Brain microvascular endothelial cell (primary cell): Measurements from ENCODE around the gene GAPT.

Experiments
- DNase-seq: peaks from one replicate; pipeline ENCODE4 v3.0.0-alpha.2; 2020
- H3K27ac ChIP-seq: fragments of 250-450 bp; sonication (Bioruptor Pico); 2 replicates; pipeline ENCODE4 v1.5.1; 2020; ENCODE audit warnings: mild to moderate bottlenecking, moderate library complexity
- H3K27me3 ChIP-seq: fragments of 250-450 bp; sonication (Bioruptor Pico); replicated peaks from 2 replicates; pipeline ENCODE4 v1.5.1; 2020; ENCODE audit warnings: mild to moderate bottlenecking
- H3K36me3 ChIP-seq: fragments of 250-450 bp; sonication (Bioruptor Pico); replicated peaks from 2 replicates; pipeline ENCODE4 v1.5.1; 2020; ENCODE audit warnings: mild to moderate bottlenecking
- H3K4me3 ChIP-seq: 2 replicates; pipeline ENCODE4 v1.5.1; 2011; ENCODE audit warnings: low read depth, mild to moderate bottlenecking, control low read depth, low read length, moderate library complexity
- CTCF ChIP-seq: IDR thresholded peaks from 2 replicates; pipeline ENCODE4 v1.5.1; 2011; ENCODE audit warnings: low read depth, mild to moderate bottlenecking, moderate library complexity, low read length, control low read depth, inconsistent platforms; ENCODE audit errors: missing control alignments
- in situ Hi-C: cut with HindIII; loops from 2 replicates; pipeline ENCODE4 v1.10.0; 2017; ENCODE audit warnings: low sequenced_read_pairs, low pct_ligation_motif_present

Gene GAPT

GRCh38 chr5:58491216-58491892 lies at the start of gene GAPT:
GAPT (plus strand) TSS chr5:58491435; CDS start chr5:58494537, 3,102 bp downstream.
- H3K4me3 ChIP-seq: no peak within 1 kb of the TSS
- H3K27ac ChIP-seq: no peak within 1 kb of the TSS
- no peaks in the 10 kb centered on the region for H3K36me3 ChIP-seq
- in situ Hi-C loops: no loop called here
- TF ChIP-seq CTCF: no peak
- DNase-seq: no peak
- H3K27me3 ChIP-seq: peaks cover 3% of the 10 kb centered on the region

DNA sequence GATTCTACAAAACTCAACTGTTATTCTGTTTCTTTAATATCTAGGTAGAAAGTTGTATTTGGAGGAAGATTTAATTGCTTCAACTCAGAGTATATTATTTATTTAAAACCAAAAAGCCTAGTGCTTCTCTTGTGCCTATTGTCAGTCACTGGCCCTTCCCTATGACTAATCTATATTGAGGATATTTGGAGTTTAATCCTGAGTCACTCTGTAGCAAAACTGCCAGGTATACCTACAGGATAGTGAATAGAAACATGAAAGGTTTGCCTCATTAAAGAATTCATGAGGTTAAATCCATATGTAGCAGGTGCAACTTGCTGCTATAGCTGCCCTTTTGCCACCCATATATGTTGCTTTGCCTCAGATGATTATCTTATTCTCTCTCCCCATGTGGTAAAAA lies 46.4 kb upstream of the GAPT start:
- no peak for DNase-seq
- TF ChIP-seq CTCF: no peak
- Histone ChIP-seq H3K27me3 (no peaks in the 10 kb centered on the region), H3K27ac (no peak overlapping the region), H3K36me3 (no peaks in the 10 kb centered on the region), H3K4me3 (no peak overlapping the region)
- in situ Hi-C loops: no loop called here

GRCh38 chr5:58446024-58446423 lies 45.2 kb upstream of the GAPT start:
- no peak for TF ChIP-seq CTCF
- Histone ChIP-seq H3K36me3 (no peaks in the 10 kb centered on the region), H3K27ac (no peak overlapping the region), H3K4me3 (no peak overlapping the region), H3K27me3 (no peaks in the 10 kb centered on the region)
- DNase-seq: no peak
- in situ Hi-C loops: no loop called here

DNA sequence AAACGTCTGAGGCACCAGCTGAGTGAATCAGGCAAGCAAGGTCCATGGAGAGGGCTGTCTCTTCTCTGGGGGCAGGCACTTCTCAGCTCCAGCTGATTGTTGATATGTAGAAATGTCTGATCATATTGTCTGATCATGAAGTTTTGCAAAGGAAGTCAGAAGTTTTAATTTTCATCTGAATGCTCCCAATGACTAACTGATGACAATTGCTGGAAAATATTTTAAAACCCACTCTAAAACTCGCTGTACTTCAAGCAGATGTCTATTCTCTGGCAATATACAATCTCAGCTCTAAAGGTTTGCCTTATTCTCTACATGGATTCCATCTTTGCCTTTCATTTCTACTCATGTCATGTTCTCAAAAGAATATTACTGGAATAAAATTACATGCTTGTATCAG lies 44.0 kb upstream of the GAPT start:
- Histone ChIP-seq H3K4me3 (no peak overlapping the region), H3K36me3 (no peaks in the 10 kb centered on the region), H3K27me3 (no peaks in the 10 kb centered on the region), H3K27ac (no peak overlapping the region)
- no peak for TF ChIP-seq CTCF
- no peak for DNase-seq
- in situ Hi-C loops: no loop called here

DNA sequence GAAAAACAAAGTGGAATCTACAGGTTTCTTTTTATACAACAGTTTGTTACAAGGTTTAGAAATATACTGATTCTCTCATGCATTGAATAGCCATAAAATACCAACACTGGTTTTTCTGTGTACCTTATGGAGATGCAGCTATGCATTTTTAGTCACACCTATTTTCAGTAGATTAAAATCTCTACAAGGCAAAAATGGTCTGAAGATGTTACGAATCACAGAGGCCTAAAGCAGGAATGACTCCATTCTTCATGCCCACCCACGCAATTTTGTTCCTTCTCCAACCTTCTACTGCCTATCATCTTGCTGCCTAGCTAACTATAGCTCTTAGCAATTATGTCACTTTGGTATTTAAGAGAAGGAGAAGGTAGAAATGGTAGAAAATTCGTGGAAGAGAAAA lies 41.2 kb upstream of the GAPT start:
- no peak overlapping the region for H3K4me3 ChIP-seq
- in situ Hi-C loops: loop anchor here (25.0 kb wide), 3 partner anchors 663 to 1138 kb away; partner anchors contain the start of gene ACTBL2
- DNase-seq: no peak
- H3K27ac ChIP-seq: no peak overlapping the region
- no peak for TF ChIP-seq CTCF
- peaks cover 26% of the 10 kb centered on the region for H3K36me3 ChIP-seq
- H3K27me3 ChIP-seq: no peaks in the 10 kb centered on the region
